ENCODE measurements around the gene PHKA1. TPM values are rescaled to one million over a fixed set of nuclear protein-coding genes. Genes with fewer than 3 reads are reported as not detected.

The PHKA1 gene
- total RNA-seq, 1 donor from 2014 or later: 13.0 TPM

- Mint-ChIP-seq H3K27me3 (ENCODE audit: low read depth) (no peaks in the 10 kb centered on the region), H3K9me3 (peaks cover 17% of the 10 kb centered on the region), H3K4me3 (peak overlapping the region; percentile 10), H3K27ac (no peak overlapping the region), H3K4me1 (peaks cover 12% of the 10 kb centered on the region), H3K36me3 (no peaks in the 10 kb centered on the region)
- no peak for DNase-seq (ENCODE audit: low spot score in 2 of 2, unreplicated experiment in 2 of 2)
- no peak for TF ChIP-seq CTCF (IDR thresholded peaks at IDR 0.05; ENCODE audit: unreplicated experiment)
Observed at GRCh38 chrX:72715546-72715945, 1.4 kb upstream of the PHKA1 start.

GRCh38 chrX:72714478-72714916 is 391 bp upstream of the PHKA1 start:
- peak in 1 of 2 experiments; percentile 41 for DNase-seq (ENCODE audit: low spot score in 2 of 2, unreplicated experiment in 2 of 2)
- Mint-ChIP-seq H3K4me1 (peaks cover 12% of the 10 kb centered on the region), H3K4me3 (peak overlapping the region; percentile 73), H3K9me3 (peaks cover 17% of the 10 kb centered on the region), H3K27me3 (ENCODE audit: low read depth) (no peaks in the 10 kb centered on the region), H3K36me3 (no peaks in the 10 kb centered on the region), H3K27ac (peak overlapping the region; percentile 93)
- TF ChIP-seq CTCF (IDR thresholded peaks at IDR 0.05; ENCODE audit: unreplicated experiment): no peak

- H3K4me3 Mint-ChIP-seq: peak overlapping the region; percentile 73
- peaks cover 12% of the 10 kb centered on the region for H3K4me1 Mint-ChIP-seq
- H3K27ac Mint-ChIP-seq: peak overlapping the region; percentile 9
- peaks cover 2% of the 10 kb centered on the region for H3K36me3 Mint-ChIP-seq
- peaks cover 19% of the 10 kb centered on the region for H3K9me3 Mint-ChIP-seq
- no peak for TF ChIP-seq CTCF (IDR thresholded peaks at IDR 0.05; ENCODE audit: unreplicated experiment)
- no peak for DNase-seq (ENCODE audit: low spot score in 2 of 2, unreplicated experiment in 2 of 2)
- H3K27me3 Mint-ChIP-seq (ENCODE audit: low read depth): no peaks in the 10 kb centered on the region
Observed at GRCh38 chrX:72713130-72713529, 976 bp downstream of the PHKA1 start.

- peaks cover 24% of the 10 kb centered on the region for H3K9me3 Mint-ChIP-seq
- H3K27me3 Mint-ChIP-seq (ENCODE audit: low read depth): no peaks in the 10 kb centered on the region
- H3K36me3 Mint-ChIP-seq: peaks cover 2% of the 10 kb centered on the region
- DNase-seq (ENCODE audit: low spot score in 2 of 2, unreplicated experiment in 2 of 2): no peak
- TF ChIP-seq CTCF (IDR thresholded peaks at IDR 0.05; ENCODE audit: unreplicated experiment): no peak
- H3K27ac Mint-ChIP-seq: peak overlapping the region; percentile 52
- H3K4me1 Mint-ChIP-seq: peaks cover 12% of the 10 kb centered on the region
- peak overlapping the region; percentile 0 for H3K4me3 Mint-ChIP-seq
Observed at GRCh38 chrX:72712094-72712755, 1.9 kb downstream of the PHKA1 start.

GRCh38 chrX:72705814-72706213 is 8.3 kb downstream of the PHKA1 start:
- Mint-ChIP-seq H3K9me3 (peaks cover 38% of the 10 kb centered on the region), H3K27me3 (ENCODE audit: low read depth) (no peaks in the 10 kb centered on the region), H3K4me1 (no peaks in the 10 kb centered on the region), H3K27ac (no peak overlapping the region), H3K4me3 (no peak overlapping the region), H3K36me3 (peaks cover 19% of the 10 kb centered on the region)
- no peak for TF ChIP-seq CTCF (IDR thresholded peaks at IDR 0.05; ENCODE audit: unreplicated experiment)
- DNase-seq (ENCODE audit: low spot score in 2 of 2, unreplicated experiment in 2 of 2): no peak
